Heart left ventricle (tissue), 16 donors: Measurements from ENCODE around the gene NAPB. TPM values are rescaled to one million over a fixed set of nuclear protein-coding genes. Genes with fewer than 3 reads are reported as not detected.
A peak's percentile ranks its signal among the peaks of the same experiment; 100 is the strongest.

Source experiments
- ATAC-seq, 4 donors: fragments of 200-7000 bp; cut with Tn5 transposase; one replicate each; pipeline ENCODE4 v1.9.1; 2020 to 2022; ENCODE audit warnings: moderate library complexity in 4 of 4, mild to moderate bottlenecking in 3 of 4, moderate number of reproducible peaks in 1 of 4
- DNase-seq, 5 donors: peaks; one replicate each; pipeline ENCODE4 v3.0.0-alpha.2; 2020
- H3K27ac ChIP-seq, 12 donors: fragments of 200-600 bp; sonication (generic) in 4 of 12; one replicate each; pipeline versions ENCODE4 v1.5.0 to v1.8.0; 2016 to 2022; ENCODE audit warnings: mild to moderate bottlenecking in 2 of 12
- H3K27me3 ChIP-seq, 9 donors: fragments of 200-600 bp; sonication (generic) in 2 of 9; one replicate each; pipeline versions ENCODE4 v1.5.1 to v1.8.0; 2016 to 2022; ENCODE audit warnings: mild to moderate bottlenecking in 3 of 9
- H3K36me3 ChIP-seq, 9 donors: fragments of 200-600 bp; sonication (generic) in 2 of 9; one replicate each; pipeline versions ENCODE4 v1.5.0 to v1.8.0; 2018 to 2022; ENCODE audit warnings: mild to moderate bottlenecking in 2 of 9
- H3K4me1 ChIP-seq, 12 donors: fragments of 200-600 bp; sonication (generic) in 4 of 12; one replicate each; pipeline versions ENCODE4 v1.5.0 to v1.8.0; 2016 to 2022; ENCODE audit warnings: mild to moderate bottlenecking in 3 of 12
- H3K4me3 ChIP-seq, 12 donors: fragments of 200-600 bp; sonication (generic) in 4 of 12; one replicate each; pipeline versions ENCODE4 v1.5.0 to v1.8.0; 2017 to 2022; ENCODE audit warnings: mild to moderate bottlenecking in 9 of 12, moderate library complexity in 4 of 12
- H3K9me3 ChIP-seq, 12 donors: fragments of 200-600 bp; sonication (generic) in 4 of 12; one replicate each; pipeline versions ENCODE4 v1.5.0 to v1.8.0; 2016 to 2022; ENCODE audit warnings: mild to moderate bottlenecking in 1 of 12
- POLR2A ChIP-seq, 2 donors: fragments of 450-650 bp; IDR thresholded peaks; one replicate each; pipeline ENCODE4 v1.6.1; 2017; ENCODE audit warnings: antibody characterized with exemption in 2 of 2, mild to moderate bottlenecking in 2 of 2, moderate library complexity in 2 of 2
- WGBS, 4 donors: extraction: QIAGEN DNeasy Blood & Tissue Kit in 2 of 4; methylation state at CpG; one replicate each; pipeline versions ENCODE4 v1.1.5 to v1.1.7; 2013 to 2018; 5-methylcytosine and 5-hydroxymethylcytosine counted together
- intact Hi-C, 10 donors: fragments of 100-400 bp; cut with DNase I; formaldehyde crosslinking; loops; one replicate each; pipeline versions ENCODE4 v1.11.1 to v1.14.2; 2022
- polyA plus RNA-seq, 2 donors: library from polyadenylated mRNA; stranded (reverse); fragments of 200-250 nt; gene quantifications; one replicate each; pipeline ENCODE4 v1.2.3, GENCODE V29; 2013
- total RNA-seq, 9 donors: library from RNA; depleted of rRNA in 2 of 9; stranded (reverse); fragments of >200 nt in 2 of 9; fragmentation: NEBNext Ultra II Directional in 3 of 9; extraction: Animal tissue kit (Norgen Biotek cat#: 25700) in 3 of 9; gene quantifications; one replicate each; pipeline versions ENCODE4 v1.1.0 to v1.2.4, GENCODE V29; 2016 to 2023
- TF ChIP-seq, protein P1 (sequence below), 12 donors: fragments of 200-600 bp; sonication (generic) in 4 of 12; IDR thresholded peaks; one replicate each; pipeline versions ENCODE4 v1.5.0 to v1.8.0; 2018 to 2022; ENCODE audit warnings: antibody characterized with exemption in 12 of 12, mild to moderate bottlenecking in 5 of 12
- donor health status: ischemic (EF 13 %, LVEDD 7.1; RV severe dilation, severe dysfunction).
- donor health status: healthy with polysubstance abuse.
- donor health status: DM: no; HTN: yes; CAD: no.
- donor health status: DM: no; HTN: no; CAD: no.
- donor health status: ischemic (EF 25% LVEDD 6.9; RV normal size, moderate dysfunction).
- donor health status: ischemic (EF 25% LVEDD 5.7; RV mildly dilated, moderate dysfunction).
- donor health status: healthy.
- donor health status: DM: yes; HTN: yes; CAD: no.
- donor health status: ischemic (EF 35%, LVEDD 5.7; RV mildly dilated, moderate dysfunction).
- donor health status: nonischemic (EF 11% LVEDD 7.7; RV severe dilation, severe dysfunction).
- donor health status: DM: yes; HTN: yes; CAD: no.
- donor health status: PGD.
- donor health status: ischemic (EF 29% LVEDD 5.4; RV normal size, mild dysfunction).
- donor health status: nonischemic (EF 23%, LVEDD 6.1; RV moderate dilation, normal function).

NAPB gene
- total and polyA plus RNA-seq, 11 donors: 2.8 to 8.4 (median 4.7) TPM

DNA sequence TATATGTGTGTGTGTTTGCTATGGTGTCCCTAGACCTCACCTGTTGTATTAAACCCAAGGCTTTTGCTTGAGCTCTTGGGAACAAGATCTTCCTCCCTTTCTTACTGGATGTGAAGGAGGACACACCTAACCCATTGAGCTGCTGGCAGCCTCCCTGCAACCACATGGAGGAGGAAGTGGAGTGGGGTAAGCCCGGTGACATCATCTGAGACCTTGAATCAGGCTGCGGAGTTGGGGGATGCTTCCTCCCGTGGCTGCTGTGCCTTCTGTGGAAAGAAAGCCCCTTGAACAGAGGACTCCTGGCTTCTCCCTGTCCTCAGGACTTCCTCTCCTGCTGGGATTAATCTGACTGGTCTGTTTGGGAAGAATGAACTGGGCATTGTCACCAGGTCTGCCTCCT, 28.1 kb upstream of the NAPB start:
- 29 to 58% (median 40%) methylated on average over 3 of the region's 3 CpGs for WGBS, 4 donors
- no peak for DNase-seq

DNA sequence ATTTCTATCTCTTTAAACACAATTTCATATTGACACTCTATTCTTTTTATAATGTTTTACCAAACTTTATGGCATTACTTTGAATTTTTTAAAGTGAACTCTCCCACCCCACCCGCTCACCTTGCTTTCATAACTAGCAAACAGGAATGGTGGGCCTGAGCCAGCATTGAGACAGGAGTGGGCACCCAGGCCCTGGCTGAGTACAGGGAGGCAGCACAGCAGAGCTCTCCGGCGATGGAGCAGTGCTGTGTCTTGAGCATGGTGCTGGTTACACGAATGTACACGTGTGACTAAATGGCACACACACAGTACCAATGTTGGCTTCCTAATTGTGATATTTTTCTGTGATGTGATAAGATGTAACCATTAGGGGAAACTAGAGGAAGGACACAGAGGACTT, 26.9 kb upstream of the NAPB start:
- Histone ChIP-seq H3K27ac (no peak overlapping the region), H3K27me3 (peaks cover 0 to 5% (median 0%) of the 10 kb centered on the region in 9 donors), H3K9me3 (no peaks in the 10 kb centered on the region), H3K4me1 (no peaks in the 10 kb centered on the region), H3K36me3 (no peaks in the 10 kb centered on the region), H3K4me3 (no peak overlapping the region)
- 89 to 94% (median 92%) methylated on average over 5 of the region's 5 CpGs for WGBS, 4 donors
- TF ChIP-seq POLR2A (IDR thresholded peaks at IDR 0.05): no peak
- TF ChIP-seq, protein P1, sequence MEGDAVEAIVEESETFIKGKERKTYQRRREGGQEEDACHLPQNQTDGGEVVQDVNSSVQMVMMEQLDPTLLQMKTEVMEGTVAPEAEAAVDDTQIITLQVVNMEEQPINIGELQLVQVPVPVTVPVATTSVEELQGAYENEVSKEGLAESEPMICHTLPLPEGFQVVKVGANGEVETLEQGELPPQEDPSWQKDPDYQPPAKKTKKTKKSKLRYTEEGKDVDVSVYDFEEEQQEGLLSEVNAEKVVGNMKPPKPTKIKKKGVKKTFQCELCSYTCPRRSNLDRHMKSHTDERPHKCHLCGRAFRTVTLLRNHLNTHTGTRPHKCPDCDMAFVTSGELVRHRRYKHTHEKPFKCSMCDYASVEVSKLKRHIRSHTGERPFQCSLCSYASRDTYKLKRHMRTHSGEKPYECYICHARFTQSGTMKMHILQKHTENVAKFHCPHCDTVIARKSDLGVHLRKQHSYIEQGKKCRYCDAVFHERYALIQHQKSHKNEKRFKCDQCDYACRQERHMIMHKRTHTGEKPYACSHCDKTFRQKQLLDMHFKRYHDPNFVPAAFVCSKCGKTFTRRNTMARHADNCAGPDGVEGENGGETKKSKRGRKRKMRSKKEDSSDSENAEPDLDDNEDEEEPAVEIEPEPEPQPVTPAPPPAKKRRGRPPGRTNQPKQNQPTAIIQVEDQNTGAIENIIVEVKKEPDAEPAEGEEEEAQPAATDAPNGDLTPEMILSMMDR (IDR thresholded peaks at IDR 0.05): no peak
- DNase-seq (no peak), ATAC-seq (no peak)
- intact Hi-C loops: loop anchor here in 5 of 10 donors (5.0 to 10.0 kb wide), 5 partner anchors 103 to 1113 kb away; no protein-coding TSS in a partner anchor

More for the DNA sequence above, 28.1 kb upstream of the NAPB start:
- Histone ChIP-seq H3K4me1 (no peaks in the 10 kb centered on the region), H3K9me3 (no peaks in the 10 kb centered on the region), H3K4me3 (no peak overlapping the region), H3K27ac (no peak overlapping the region), H3K36me3 (no peaks in the 10 kb centered on the region), H3K27me3 (peaks cover 0 to 18% (median 0%) of the 10 kb centered on the region in 9 donors)
- ATAC-seq: no peak
- TF ChIP-seq, protein P1 (IDR thresholded peaks at IDR 0.05): no peak
- no peak for TF ChIP-seq POLR2A (IDR thresholded peaks at IDR 0.05)
- intact Hi-C loops: loop anchor here in 5 of 10 donors (5.0 to 10.0 kb wide), 5 partner anchors 105 to 1115 kb away; no protein-coding TSS in a partner anchor

DNA sequence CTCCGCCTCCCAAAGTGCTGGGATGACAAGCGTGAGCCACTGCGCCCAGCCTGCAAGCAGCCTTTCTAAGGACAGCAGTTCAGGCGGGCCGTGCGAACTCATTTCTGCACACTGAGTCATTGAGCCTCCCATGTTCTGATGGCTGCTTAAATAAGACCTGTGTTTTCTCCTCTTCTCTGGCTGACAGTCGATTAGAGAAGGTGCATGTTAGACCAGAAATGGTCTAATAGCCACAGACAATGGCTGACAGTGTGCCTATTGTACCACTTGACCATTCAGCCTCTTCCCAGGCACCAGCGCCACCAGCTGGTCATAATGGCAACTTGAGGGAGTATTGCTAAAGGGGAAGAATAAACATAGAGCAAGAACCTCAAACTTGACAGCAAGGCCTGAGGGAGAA, 25.2 kb upstream of the NAPB start:
- Histone ChIP-seq H3K9me3 (no peaks in the 10 kb centered on the region), H3K36me3 (no peaks in the 10 kb centered on the region), H3K4me3 (no peak overlapping the region), H3K4me1 (no peaks in the 10 kb centered on the region), H3K27ac (no peak overlapping the region), H3K27me3 (no peaks in the 10 kb centered on the region)
- intact Hi-C loops: loop anchor here in 5 of 10 donors (5.0 to 10.0 kb wide), 5 partner anchors 102 to 1112 kb away; no protein-coding TSS in a partner anchor
- no peak for TF ChIP-seq POLR2A (IDR thresholded peaks at IDR 0.05)
- TF ChIP-seq, protein P1 (IDR thresholded peaks at IDR 0.05): peak; percentile 32 to 64 (median 50)
- ATAC-seq: peak; percentile 55 to 75 (median 72)
- DNase-seq: peak in 4 of 5 donors; percentile 41 to 70 (median 48)
- WGBS, 4 donors: 59 to 75% (median 71%) methylated on average over 8 of the region's 8 CpGs

DNA sequence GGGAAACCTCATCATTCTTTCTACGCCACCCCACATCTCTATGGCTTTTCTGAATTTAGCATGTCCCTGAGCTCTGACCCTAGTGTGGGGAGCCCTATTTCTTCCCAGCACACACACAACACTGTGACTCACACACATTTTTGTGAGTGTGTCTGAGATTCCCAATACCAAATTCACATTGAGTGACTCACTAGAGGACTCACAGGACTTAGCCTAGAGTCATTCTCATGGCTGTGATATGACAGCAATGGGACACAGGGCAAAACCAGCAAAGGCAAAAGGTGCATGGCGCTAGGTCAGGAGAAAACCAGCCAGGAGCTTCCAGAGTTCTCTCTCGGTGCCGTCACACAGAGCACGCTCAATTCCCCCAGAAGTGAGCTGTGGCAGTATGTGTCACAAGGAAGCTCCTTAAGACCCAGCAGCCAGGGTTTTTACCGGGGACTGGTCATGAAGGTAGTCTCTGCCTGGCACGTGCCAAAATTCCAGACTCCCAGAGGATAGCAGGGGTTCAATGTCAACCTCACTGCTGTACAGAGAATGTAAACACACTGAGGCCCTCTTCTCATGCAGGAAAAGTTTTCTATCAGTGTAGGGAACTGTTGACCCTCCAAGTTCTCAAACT, 24.4 kb upstream of the NAPB start:
- Histone ChIP-seq H3K4me1 (no peaks in the 10 kb centered on the region), H3K27ac (no peak overlapping the region), H3K36me3 (no peaks in the 10 kb centered on the region), H3K4me3 (no peak overlapping the region), H3K27me3 (no peaks in the 10 kb centered on the region), H3K9me3 (no peaks in the 10 kb centered on the region)
- TF ChIP-seq, protein P1 (IDR thresholded peaks at IDR 0.05): no peak
- no peak for TF ChIP-seq POLR2A (IDR thresholded peaks at IDR 0.05)
- 89 to 95% (median 92%) methylated on average over 7 of the region's 7 CpGs for WGBS, 4 donors
- intact Hi-C loops: loop anchor here in 5 of 10 donors (5.0 to 10.0 kb wide), 5 partner anchors 101 to 1111 kb away; no protein-coding TSS in a partner anchor
- ATAC-seq (no peak), DNase-seq (no peak)
